Liver (tissue), 9 donors: ENCODE measurements around the gene PLEKHA8. TPM values are rescaled to one million over a fixed set of nuclear protein-coding genes. Genes with fewer than 3 reads are reported as not detected.

ENCODE experiments used
- DNase-seq: peaks from one replicate; pipeline ENCODE4 v3.0.0-alpha.2; 2017; ENCODE audit warnings: low spot score
- H3K27ac ChIP-seq, 2 donors: one replicate each; pipeline ENCODE4 v1.7.0; 2013; ENCODE audit warnings: inconsistent platforms in 2 of 2, low read length in 2 of 2, control low read depth in 1 of 2, low read depth in 1 of 2, mild to moderate bottlenecking in 1 of 2
- H3K27me3 ChIP-seq, 4 donors: one replicate each; pipeline versions ENCODE4 v1.6.1 to v1.7.0; 2013; ENCODE audit warnings: low read length in 3 of 4, inconsistent platforms in 1 of 4, mild to moderate bottlenecking in 1 of 4, moderate library complexity in 1 of 4; ENCODE audit not compliant: control insufficient read depth in 4 of 4, insufficient read depth in 4 of 4
- H3K36me3 ChIP-seq, 4 donors: one replicate each; pipeline versions ENCODE4 v1.6.1 to v1.7.0; 2013; ENCODE audit warnings: low read length in 3 of 4, mild to moderate bottlenecking in 3 of 4, low read depth in 1 of 4, moderate library complexity in 1 of 4; ENCODE audit not compliant: control insufficient read depth in 4 of 4, insufficient read depth in 3 of 4
- H3K4me1 ChIP-seq, 4 donors: one replicate each; pipeline versions ENCODE4 v1.6.1 to v1.7.0; 2013; ENCODE audit warnings: low read length in 3 of 4, mild to moderate bottlenecking in 3 of 4, moderate library complexity in 1 of 4; ENCODE audit not compliant: control insufficient read depth in 4 of 4, insufficient read depth in 4 of 4
- H3K4me3 ChIP-seq, 3 donors: one replicate each; pipeline versions ENCODE4 v1.6.1 to v1.7.0; 2013; ENCODE audit warnings: low read length in 3 of 3, control low read depth in 1 of 3, low read depth in 1 of 3, mild to moderate bottlenecking in 1 of 3
- H3K9ac ChIP-seq, 2 donors: one replicate each; pipeline ENCODE4 v1.7.0; 2013; ENCODE audit warnings: low read length in 2 of 2, mild to moderate bottlenecking in 2 of 2, moderate library complexity in 2 of 2, control low read depth in 1 of 2, low read depth in 1 of 2
- H3K9me3 ChIP-seq, 4 donors: one replicate each; pipeline versions ENCODE4 v1.6.1 to v1.7.0; 2013; ENCODE audit warnings: low read length in 3 of 4; ENCODE audit not compliant: control insufficient read depth in 4 of 4
- CTCF ChIP-seq: fragments of 150-350 bp; IDR thresholded peaks from 2 replicates; pipeline ENCODE4 v1.5.1; 2017; ENCODE audit warnings: improper control_type of control experiment, low read depth, low read length; ENCODE audit not compliant: missing input control
- EGR1 ChIP-seq, 2 donors: IDR thresholded peaks; 2 replicates each; pipeline ENCODE4 v1.6.1; 2016 to 2018; ENCODE audit warnings: antibody characterized with exemption in 2 of 2, low read depth in 2 of 2
- HNF4A ChIP-seq, 2 donors: conservative IDR thresholded peaks; 2 replicates each; pipeline ENCODE4 v1.6.1; 2016; ENCODE audit warnings: antibody characterized with exemption in 2 of 2, mild to moderate bottlenecking in 2 of 2
- JUND ChIP-seq, 2 donors: IDR thresholded peaks; 2 replicates each; pipeline ENCODE4 v1.6.1; 2016; ENCODE audit warnings: antibody characterized with exemption in 2 of 2
- RAD21 ChIP-seq, 2 donors: IDR thresholded peaks; 2 replicates each; pipeline ENCODE4 v1.6.1; 2016; ENCODE audit warnings: antibody characterized with exemption in 2 of 2, mild to moderate bottlenecking in 2 of 2
- REST ChIP-seq: IDR thresholded peaks from 2 replicates; pipeline ENCODE4 v1.6.1; 2016; ENCODE audit warnings: antibody characterized with exemption, mild to moderate bottlenecking
- YY1 ChIP-seq: IDR thresholded peaks from 2 replicates; pipeline ENCODE4 v1.6.1; 2016; ENCODE audit warnings: antibody characterized with exemption, mild to moderate bottlenecking
- WGBS: extraction: QIAGEN DNeasy Blood & Tissue Kit; methylation state at CpG from one replicate; pipeline ENCODE4 v1.1.7; 2013; 5-methylcytosine and 5-hydroxymethylcytosine counted together
- polyA plus RNA-seq, 2 donors: library from polyadenylated mRNA; stranded (reverse) in 1 of 2; unstranded in 1 of 2; fragments of 200-250 nt in 1 of 2; fragments of >200 nt in 1 of 2; fragmentation: Nextera tagmentation in 1 of 2; extraction: Ambion mirVana in 1 of 2; gene quantifications; one replicate each; pipeline versions ENCODE4 v1.2.1 to v1.2.3, GENCODE V29; 2013 to 2015
- total RNA-seq, 2 donors: library from RNA; depleted of rRNA; stranded (reverse); fragments of >200 nt; gene quantifications; one replicate each; pipeline ENCODE4 v1.2.3, GENCODE V29; 2014
- TF ChIP-seq, protein P1 (sequence below): IDR thresholded peaks from 2 replicates; pipeline ENCODE4 v1.6.1; 2016; ENCODE audit warnings: antibody characterized with exemption
- TF ChIP-seq, protein P2 (sequence below): IDR thresholded peaks from 2 replicates; pipeline ENCODE4 v1.6.1; 2016; ENCODE audit warnings: antibody characterized with exemption
- donor health status: healthy.
- donor health status: healthy.
- donor health status: healthy.
- donor health status: healthy.
- donor health status: healthy.

The PLEKHA8 gene
- total and polyA plus RNA-seq, 4 donors: 1.0 to 5.4 (median 2.4) TPM

- H3K4me1 ChIP-seq: peaks cover 2 to 18% (median 9%) of the 10 kb centered on the region in 4 donors
- under 1% methylated on average over 99 of the region's 99 CpGs for WGBS
- no peaks in the 10 kb centered on the region for H3K36me3 ChIP-seq
Measured at GRCh38 chr7:30134611-30135300, 106.5 kb downstream of the PLEKHA8 start, which contains the start of gene MTURN. Gene MTURN (plus strand): TSS chr7:30134986. CDS start chr7:30135137, 151 bp downstream.

More at GRCh38 chr7:30134611-30135300, 106.5 kb downstream of the PLEKHA8 start, which contains the start of gene MTURN:
- H3K9me3 ChIP-seq: no peaks in the 10 kb centered on the region
- H3K27me3 ChIP-seq: no peaks in the 10 kb centered on the region
- peak within 1 kb of the TSS; percentile 24 to 72 for H3K9ac ChIP-seq
- H3K27ac ChIP-seq: peak within 1 kb of the TSS; percentile 66 to 74
- peak within 1 kb of the TSS; percentile 71 to 79 (median 77) for H3K4me3 ChIP-seq
- peak; percentile 92 for DNase-seq
- no peak for TF ChIP-seq JUND (IDR thresholded peaks at IDR 0.05)
- TF ChIP-seq CTCF: no peak
- TF ChIP-seq REST: no peak
- TF ChIP-seq HNF4A (conservative IDR thresholded peaks at IDR 0.05): no peak
- no peak for TF ChIP-seq EGR1 (IDR thresholded peaks at IDR 0.05; ENCODE audit: low read depth in 2 of 2)
- no peak for TF ChIP-seq YY1
- TF ChIP-seq, protein P1, sequence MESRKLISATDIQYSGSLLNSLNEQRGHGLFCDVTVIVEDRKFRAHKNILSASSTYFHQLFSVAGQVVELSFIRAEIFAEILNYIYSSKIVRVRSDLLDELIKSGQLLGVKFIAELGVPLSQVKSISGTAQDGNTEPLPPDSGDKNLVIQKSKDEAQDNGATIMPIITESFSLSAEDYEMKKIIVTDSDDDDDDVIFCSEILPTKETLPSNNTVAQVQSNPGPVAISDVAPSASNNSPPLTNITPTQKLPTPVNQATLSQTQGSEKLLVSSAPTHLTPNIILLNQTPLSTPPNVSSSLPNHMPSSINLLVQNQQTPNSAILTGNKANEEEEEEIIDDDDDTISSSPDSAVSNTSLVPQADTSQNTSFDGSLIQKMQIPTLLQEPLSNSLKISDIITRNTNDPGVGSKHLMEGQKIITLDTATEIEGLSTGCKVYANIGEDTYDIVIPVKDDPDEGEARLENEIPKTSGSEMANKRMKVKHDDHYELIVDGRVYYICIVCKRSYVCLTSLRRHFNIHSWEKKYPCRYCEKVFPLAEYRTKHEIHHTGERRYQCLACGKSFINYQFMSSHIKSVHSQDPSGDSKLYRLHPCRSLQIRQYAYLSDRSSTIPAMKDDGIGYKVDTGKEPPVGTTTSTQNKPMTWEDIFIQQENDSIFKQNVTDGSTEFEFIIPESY: no peak
- no peak for TF ChIP-seq RAD21 (IDR thresholded peaks at IDR 0.05)
- TF ChIP-seq, protein P2, sequence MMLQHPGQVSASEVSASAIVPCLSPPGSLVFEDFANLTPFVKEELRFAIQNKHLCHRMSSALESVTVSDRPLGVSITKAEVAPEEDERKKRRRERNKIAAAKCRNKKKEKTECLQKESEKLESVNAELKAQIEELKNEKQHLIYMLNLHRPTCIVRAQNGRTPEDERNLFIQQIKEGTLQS: no peak
